CD4-positive, CD25-positive, alpha-beta regulatory T cell (primary cell): ENCODE results near the gene BLOC1S4. TPM values are rescaled to one million over a fixed set of nuclear protein-coding genes. Genes with fewer than 3 reads are reported as not detected.

Experiments
- ATAC-seq, 2 donors: fragments of 150-1000 bp; cut with Tn5 transposase; one replicate each; pipeline ENCODE4 v1.10.0; 2021; ENCODE audit warnings: low read depth in 2 of 2, moderate number of reproducible peaks in 2 of 2, moderate library complexity in 1 of 2
- DNase-seq, 3 donors: peaks; one replicate each; pipeline versions ENCODE4 v3.0.0 to v3.0.0-alpha.2; 2012 to 2022; ENCODE audit warnings: mixed read lengths in 1 of 3
- H3K27ac ChIP-seq: one replicate; pipeline ENCODE4 v1.7.0; 2013; ENCODE audit warnings: mild to moderate bottlenecking, low read length; ENCODE audit not compliant: insufficient read depth, poor library complexity, severe bottlenecking
- H3K27me3 ChIP-seq: one replicate; pipeline ENCODE4 v1.7.0; 2013; ENCODE audit warnings: low read length; ENCODE audit not compliant: control insufficient read depth, insufficient read depth
- H3K36me3 ChIP-seq: one replicate; pipeline ENCODE4 v1.7.0; 2013; ENCODE audit warnings: mild to moderate bottlenecking, low read length, moderate library complexity; ENCODE audit not compliant: control insufficient read depth, insufficient read depth
- H3K4me1 ChIP-seq: 2 replicates; pipeline ENCODE4 v1.7.0; 2013; ENCODE audit warnings: mild to moderate bottlenecking, low read length; ENCODE audit not compliant: insufficient read depth, control insufficient read depth, poor library complexity, severe bottlenecking
- H3K4me3 ChIP-seq: one replicate; pipeline ENCODE4 v1.7.0; 2013; ENCODE audit warnings: low read depth, mild to moderate bottlenecking, low read length, moderate library complexity
- H3K9me3 ChIP-seq, 2 experiments: 1 replicate in 1 of 2; 2 replicates in 1 of 2; pipeline ENCODE4 v1.7.0; 2013; ENCODE audit warnings: low read length in 2 of 2, mild to moderate bottlenecking in 1 of 2, moderate library complexity in 1 of 2; ENCODE audit not compliant: control insufficient read depth in 2 of 2
- H3K27ac Mint-ChIP-seq, 3 donors: one replicate each; pipeline ENCODE4 v1.8.0; 2020 to 2022; ENCODE audit warnings: mild to moderate bottlenecking in 3 of 3, mixed read lengths in 3 of 3, moderate library complexity in 2 of 3
- H3K27me3 Mint-ChIP-seq: one replicate; pipeline ENCODE4 v1.8.0; 2022; ENCODE audit warnings: mild to moderate bottlenecking, mixed read lengths
- H3K36me3 Mint-ChIP-seq: one replicate; pipeline ENCODE4 v1.8.0; 2020; ENCODE audit warnings: mixed read lengths
- H3K4me1 Mint-ChIP-seq, 4 donors: one replicate each; pipeline ENCODE4 v1.8.0; 2020 to 2022; ENCODE audit warnings: mixed read lengths in 4 of 4, mild to moderate bottlenecking in 1 of 4
- H3K4me3 Mint-ChIP-seq, 4 donors: one replicate each; pipeline ENCODE4 v1.8.0; 2020 to 2022; ENCODE audit warnings: mild to moderate bottlenecking in 4 of 4, mixed read lengths in 4 of 4, moderate library complexity in 3 of 4
- H3K9me3 Mint-ChIP-seq, 7 donors: one replicate each; pipeline ENCODE4 v1.8.0; 2020 to 2022; ENCODE audit warnings: mixed read lengths in 7 of 7, mild to moderate bottlenecking in 3 of 7, moderate library complexity in 2 of 7
- polyA plus RNA-seq, 4 donors: library from polyadenylated mRNA; unstranded; fragments of 300-500 nt; fragmentation: Illumina TruSeq; gene quantifications; one replicate each; pipeline ENCODE4 v1.2.3, GENCODE V29; 2021
- total RNA-seq: library from RNA; stranded (reverse); gene quantifications from one replicate; pipeline ENCODE4 v1.2.3, GENCODE V29; 2022

The BLOC1S4 gene
- total and polyA plus RNA-seq, 5 donors from 2014 or later: 27.5 to 103 (median 91.0) TPM

DNA sequence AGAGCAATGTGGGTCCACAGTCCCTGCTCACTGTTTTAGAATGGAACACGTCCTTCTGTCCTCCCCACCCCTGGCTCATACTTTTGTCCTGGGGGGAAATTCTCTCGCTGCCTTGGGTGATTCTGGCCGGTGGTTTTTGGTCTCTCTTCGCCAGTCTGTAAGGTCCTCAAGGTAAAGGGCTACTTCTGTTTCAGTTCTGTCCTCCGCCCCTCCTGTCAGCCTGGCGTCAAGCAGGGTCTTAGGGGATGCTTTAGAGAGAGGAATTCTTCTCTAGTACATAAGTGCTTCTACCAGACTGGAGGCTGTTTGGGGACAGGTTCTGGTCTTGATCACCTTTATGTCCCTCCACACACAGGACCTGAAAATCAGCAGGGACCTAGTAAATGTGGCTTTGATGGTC lies 5.7 kb upstream of the BLOC1S4 start:
- no peaks in the 10 kb centered on the region for H3K27me3 ChIP-seq
- Mint-ChIP-seq H3K4me1 (peaks cover 36 to 61% (median 51%) of the 10 kb centered on the region in 4 donors), H3K9me3 (peaks cover 0 to 5% (median 0%) of the 10 kb centered on the region in 7 donors), H3K36me3 (peaks cover 27% of the 10 kb centered on the region), H3K27me3 (peaks cover 14% of the 10 kb centered on the region), H3K27ac (peak overlapping the region; percentile 95 to 100 (median 98)), H3K4me3 (peak overlapping the region; percentile 94 to 99 (median 98))
- no peaks in the 10 kb centered on the region for H3K9me3 ChIP-seq
- peak overlapping the region; percentile 93 for H3K27ac ChIP-seq
- ATAC-seq (no peak), DNase-seq (peak in 1 of 3 donors; percentile 8)
- H3K4me1 ChIP-seq: peaks cover 49% of the 10 kb centered on the region
- peak overlapping the region; percentile 84 for H3K4me3 ChIP-seq
- peaks cover 25% of the 10 kb centered on the region for H3K36me3 ChIP-seq

DNA sequence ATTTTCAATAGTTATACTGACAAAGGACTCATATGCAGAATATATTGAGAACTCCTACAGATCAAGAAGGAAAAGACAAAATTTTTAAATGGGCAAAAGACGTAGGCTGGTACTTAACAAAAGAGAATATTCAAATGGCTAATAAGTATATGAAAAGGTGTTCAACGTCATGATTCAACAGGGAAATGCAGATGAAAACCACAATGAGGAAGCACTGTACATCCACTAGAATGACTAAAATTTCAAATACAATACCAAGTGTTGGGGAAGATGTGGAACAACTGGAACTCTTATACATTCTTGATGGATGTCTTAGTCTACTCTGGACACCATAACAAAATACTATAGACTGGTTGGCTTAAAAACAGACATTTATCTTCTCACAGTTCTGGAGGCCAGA lies 5.0 kb upstream of the BLOC1S4 start:
- DNase-seq: no peak
- peak overlapping the region; percentile 10 to 99 (median 64) for H3K4me3 Mint-ChIP-seq

DNA sequence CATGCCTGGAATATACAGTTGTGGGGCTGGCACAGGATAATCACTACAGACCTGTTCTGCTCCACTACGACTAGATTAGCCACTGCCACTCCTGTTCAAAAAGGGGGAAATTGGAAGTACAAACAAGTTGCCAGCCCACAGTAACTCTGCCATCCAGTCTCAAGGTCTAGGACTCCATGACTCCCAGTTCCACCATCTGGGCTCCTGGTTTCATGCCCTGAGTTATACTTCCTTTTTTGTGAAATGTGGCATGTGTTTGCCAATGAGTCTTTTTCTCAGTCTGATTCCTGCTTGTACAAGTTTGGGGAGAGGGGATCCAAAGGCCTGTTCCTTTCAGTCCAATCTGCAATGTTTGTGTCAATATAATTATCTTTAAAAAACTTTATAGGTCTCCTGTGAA lies 1.0 kb upstream of the BLOC1S4 start:
- peaks cover 33% of the 10 kb centered on the region for H3K4me1 ChIP-seq
- no peaks in the 10 kb centered on the region for H3K27me3 ChIP-seq
- Mint-ChIP-seq H3K9me3 (peaks cover 0 to 4% (median 0%) of the 10 kb centered on the region in 7 donors), H3K27ac (peak overlapping the region in 1 of 3 donors; percentile 95), H3K36me3 (peaks cover 10% of the 10 kb centered on the region), H3K4me3 (peak overlapping the region; percentile 8 to 79 (median 62)), H3K4me1 (peaks cover 14 to 47% (median 28%) of the 10 kb centered on the region in 4 donors), H3K27me3 (peaks cover 5% of the 10 kb centered on the region)
- DNase-seq (no peak), ATAC-seq (no peak)
- H3K36me3 ChIP-seq: peaks cover 3% of the 10 kb centered on the region
- no peaks in the 10 kb centered on the region for H3K9me3 ChIP-seq
- no peak overlapping the region for H3K4me3 ChIP-seq
- no peak overlapping the region for H3K27ac ChIP-seq

More for the DNA sequence above, 5.0 kb upstream of the BLOC1S4 start:
- peaks cover 46% of the 10 kb centered on the region for H3K4me1 ChIP-seq
- no peak for ATAC-seq
- no peak overlapping the region for H3K4me3 ChIP-seq
- peaks cover 21% of the 10 kb centered on the region for H3K36me3 ChIP-seq
- Mint-ChIP-seq H3K27me3 (peaks cover 14% of the 10 kb centered on the region), H3K9me3 (peaks cover 0 to 5% (median 0%) of the 10 kb centered on the region in 7 donors), H3K27ac (no peak overlapping the region), H3K36me3 (peaks cover 21% of the 10 kb centered on the region), H3K4me1 (peaks cover 30 to 61% (median 49%) of the 10 kb centered on the region in 4 donors)
- H3K9me3 ChIP-seq: no peaks in the 10 kb centered on the region
- no peaks in the 10 kb centered on the region for H3K27me3 ChIP-seq
- no peak overlapping the region for H3K27ac ChIP-seq

GRCh38 chr4:6715704-6716017 lies 313 bp upstream of the BLOC1S4 start:
- Histone ChIP-seq H3K4me3 (peak overlapping the region; percentile 78), H3K27me3 (no peaks in the 10 kb centered on the region), H3K9me3 (no peaks in the 10 kb centered on the region), H3K36me3 (peaks cover 3% of the 10 kb centered on the region), H3K27ac (peak overlapping the region; percentile 86), H3K4me1 (peaks cover 31% of the 10 kb centered on the region)
- Mint-ChIP-seq H3K9me3 (no peaks in the 10 kb centered on the region), H3K36me3 (peaks cover 10% of the 10 kb centered on the region), H3K27me3 (peaks cover 5% of the 10 kb centered on the region), H3K4me1 (peaks cover 8 to 47% (median 25%) of the 10 kb centered on the region in 4 donors), H3K4me3 (peak overlapping the region; percentile 90 to 96 (median 94)), H3K27ac (peak overlapping the region; percentile 95 to 97 (median 97))
- DNase-seq (no peak), ATAC-seq (no peak)

DNA sequence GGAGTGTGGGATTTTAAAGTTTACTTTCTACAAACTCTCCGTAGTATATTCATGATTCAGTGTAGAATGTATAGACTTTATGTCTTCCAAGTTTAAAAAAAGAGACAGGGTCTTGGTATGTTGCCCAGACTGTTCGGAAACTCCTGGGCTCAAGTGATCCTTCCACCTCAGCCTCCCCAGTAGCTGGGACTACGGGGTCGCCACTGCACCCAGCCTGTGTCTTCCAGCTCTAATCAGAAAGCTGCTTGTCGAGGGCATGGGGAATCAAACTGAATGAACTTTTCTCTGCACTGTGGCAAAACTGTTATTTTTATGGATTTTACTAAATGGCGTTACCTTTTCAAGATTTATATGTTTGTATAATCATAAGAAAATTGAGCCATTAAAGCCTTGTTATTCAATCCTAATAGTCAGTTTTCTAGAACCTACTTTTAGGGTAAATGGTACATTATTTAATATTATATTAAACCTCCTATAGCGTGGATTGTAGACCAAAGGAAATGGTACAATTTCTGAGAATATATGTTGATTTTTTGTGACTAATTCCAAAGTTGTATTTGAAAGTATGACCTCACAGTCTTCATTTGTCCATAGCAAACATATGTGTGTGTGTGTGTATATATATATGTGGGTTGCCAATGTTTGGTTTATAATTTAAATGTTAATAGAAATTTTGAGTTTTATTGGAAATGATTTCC lies 1.1 kb downstream of the BLOC1S4 start:
- H3K4me3 Mint-ChIP-seq: peak overlapping the region; percentile 90 to 96 (median 92)
- Histone ChIP-seq H3K27ac (peak overlapping the region; percentile 86), H3K4me1 (peaks cover 31% of the 10 kb centered on the region), H3K36me3 (peaks cover 3% of the 10 kb centered on the region), H3K9me3 (no peaks in the 10 kb centered on the region), H3K4me3 (peak overlapping the region; percentile 78), H3K27me3 (no peaks in the 10 kb centered on the region)
- peaks cover 6 to 47% (median 21%) of the 10 kb centered on the region in 4 donors for H3K4me1 Mint-ChIP-seq
- peaks cover 10% of the 10 kb centered on the region for H3K36me3 Mint-ChIP-seq
- no peak for DNase-seq
- H3K9me3 Mint-ChIP-seq: no peaks in the 10 kb centered on the region
- peaks cover 2% of the 10 kb centered on the region for H3K27me3 Mint-ChIP-seq
- no peak for ATAC-seq
- peak overlapping the region; percentile 79 to 95 (median 91) for H3K27ac Mint-ChIP-seq

DNA sequence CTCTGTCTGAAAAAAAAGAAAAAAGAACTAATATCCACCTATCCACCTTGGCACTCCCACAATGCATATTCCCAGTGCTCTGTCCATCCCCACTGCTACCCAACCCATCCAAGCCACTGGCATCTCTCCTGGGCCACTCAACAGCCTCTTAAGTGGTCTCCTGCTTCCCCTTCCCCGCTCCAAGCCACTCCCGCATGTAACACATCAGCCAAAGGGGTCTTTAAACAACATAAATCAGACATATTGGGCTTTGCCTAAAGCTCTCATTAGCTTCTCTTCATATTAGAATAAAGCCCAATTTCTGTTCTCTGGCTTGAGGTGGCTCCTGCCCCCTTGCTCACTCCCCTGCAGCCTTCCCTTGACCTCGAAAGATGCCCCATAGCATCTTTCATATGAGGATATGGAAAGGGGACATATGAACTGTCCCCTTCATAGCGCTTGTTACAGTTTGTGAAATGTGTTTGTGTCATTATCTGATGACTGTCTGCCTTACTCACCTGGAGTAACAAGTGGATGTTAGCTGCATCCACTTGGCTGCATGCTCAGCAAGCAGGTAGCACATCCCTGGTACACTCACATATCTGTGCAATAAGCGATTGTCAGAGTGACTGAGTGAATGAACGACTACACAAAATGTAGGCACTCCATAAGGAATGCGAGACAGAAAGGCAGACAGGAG lies 3.1 kb downstream of the BLOC1S4 start:
- Histone ChIP-seq H3K9me3 (no peaks in the 10 kb centered on the region), H3K36me3 (peaks cover 3% of the 10 kb centered on the region), H3K4me1 (peaks cover 31% of the 10 kb centered on the region), H3K27me3 (no peaks in the 10 kb centered on the region), H3K27ac (no peak overlapping the region), H3K4me3 (no peak overlapping the region)
- ATAC-seq (no peak), DNase-seq (no peak)
- H3K9me3 Mint-ChIP-seq: no peaks in the 10 kb centered on the region
- H3K36me3 Mint-ChIP-seq: peaks cover 10% of the 10 kb centered on the region
- no peaks in the 10 kb centered on the region for H3K27me3 Mint-ChIP-seq
- H3K4me3 Mint-ChIP-seq: peak overlapping the region; percentile 69 to 87 (median 80)
- H3K4me1 Mint-ChIP-seq: peaks cover 6 to 46% (median 21%) of the 10 kb centered on the region in 4 donors
- peak overlapping the region in 2 of 3 donors; percentile 45 to 83 for H3K27ac Mint-ChIP-seq

GRCh38 chr4:6719611-6720179 lies 3.7 kb downstream of the BLOC1S4 start:
- Histone ChIP-seq H3K36me3 (peaks cover 3% of the 10 kb centered on the region), H3K9me3 (no peaks in the 10 kb centered on the region), H3K4me3 (no peak overlapping the region), H3K27ac (no peak overlapping the region), H3K4me1 (peaks cover 31% of the 10 kb centered on the region), H3K27me3 (no peaks in the 10 kb centered on the region)
- no peak overlapping the region for H3K27ac Mint-ChIP-seq
- no peak for DNase-seq
- ATAC-seq: no peak
- peaks cover 6 to 45% (median 21%) of the 10 kb centered on the region in 4 donors for H3K4me1 Mint-ChIP-seq
- H3K4me3 Mint-ChIP-seq: peak overlapping the region in 2 of 4 donors; percentile 42 to 87
- H3K9me3 Mint-ChIP-seq: no peaks in the 10 kb centered on the region
- peaks cover 10% of the 10 kb centered on the region for H3K36me3 Mint-ChIP-seq
- no peaks in the 10 kb centered on the region for H3K27me3 Mint-ChIP-seq
